DMS 273 treated with DMSO at 0.1 percent for 48 hours (cell line): Measurements from ENCODE around the gene KCTD5.
"Not testable (repeated sequence)": the region's sequence is repeated elsewhere in the genome, so short reads cannot be mapped to it uniquely, and the experiment has no call there.

Experiments used
- DNase-seq: peaks from one replicate; lab custom pipeline; 2025; lab: John Stamatoyannopoulos, UW

The KCTD5 gene, protein sequence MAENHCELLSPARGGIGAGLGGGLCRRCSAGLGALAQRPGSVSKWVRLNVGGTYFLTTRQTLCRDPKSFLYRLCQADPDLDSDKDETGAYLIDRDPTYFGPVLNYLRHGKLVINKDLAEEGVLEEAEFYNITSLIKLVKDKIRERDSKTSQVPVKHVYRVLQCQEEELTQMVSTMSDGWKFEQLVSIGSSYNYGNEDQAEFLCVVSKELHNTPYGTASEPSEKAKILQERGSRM

DNA sequence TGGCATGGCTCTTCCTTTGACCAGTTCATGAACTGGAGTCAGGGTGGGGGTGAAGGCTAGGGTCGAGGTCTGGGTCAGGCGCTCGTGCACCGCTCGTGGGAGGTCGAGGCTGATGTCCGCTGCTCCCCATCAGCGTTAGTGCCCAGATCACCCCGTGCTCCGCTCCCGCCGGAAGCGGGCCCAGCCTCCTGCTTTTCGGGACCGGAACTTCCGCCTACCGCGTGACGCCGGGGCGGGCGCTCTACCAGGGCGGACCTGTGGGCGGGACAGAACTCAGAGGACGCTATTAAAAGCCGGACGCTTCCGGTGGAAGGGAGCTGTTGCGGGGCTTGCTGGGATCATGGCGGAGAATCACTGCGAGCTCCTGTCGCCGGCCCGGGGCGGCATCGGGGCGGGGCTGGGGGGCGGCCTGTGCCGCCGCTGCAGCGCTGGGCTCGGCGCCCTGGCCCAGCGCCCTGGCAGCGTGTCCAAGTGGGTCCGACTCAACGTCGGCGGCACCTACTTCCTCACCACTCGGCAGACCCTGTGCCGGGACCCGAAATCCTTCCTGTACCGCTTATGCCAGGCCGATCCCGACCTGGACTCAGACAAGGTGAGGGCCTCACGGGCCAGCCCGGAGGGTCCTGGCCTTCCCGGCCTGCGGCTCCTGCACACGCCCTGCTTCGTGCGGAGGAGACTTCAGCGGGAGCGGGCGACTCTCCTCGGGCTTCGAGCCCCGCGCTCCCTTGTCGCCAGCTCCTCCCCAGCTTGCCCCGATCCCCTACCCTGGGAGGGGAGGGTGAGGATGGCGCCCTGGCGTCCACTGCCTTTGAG lies at the start of gene KCTD5:
Gene KCTD5 (plus strand): TSS at position 315 of the 813 bp plus-strand sequence. CDS start 26 bp downstream, at position 341.
- DNase-seq: peak; percentile 84

DNA sequence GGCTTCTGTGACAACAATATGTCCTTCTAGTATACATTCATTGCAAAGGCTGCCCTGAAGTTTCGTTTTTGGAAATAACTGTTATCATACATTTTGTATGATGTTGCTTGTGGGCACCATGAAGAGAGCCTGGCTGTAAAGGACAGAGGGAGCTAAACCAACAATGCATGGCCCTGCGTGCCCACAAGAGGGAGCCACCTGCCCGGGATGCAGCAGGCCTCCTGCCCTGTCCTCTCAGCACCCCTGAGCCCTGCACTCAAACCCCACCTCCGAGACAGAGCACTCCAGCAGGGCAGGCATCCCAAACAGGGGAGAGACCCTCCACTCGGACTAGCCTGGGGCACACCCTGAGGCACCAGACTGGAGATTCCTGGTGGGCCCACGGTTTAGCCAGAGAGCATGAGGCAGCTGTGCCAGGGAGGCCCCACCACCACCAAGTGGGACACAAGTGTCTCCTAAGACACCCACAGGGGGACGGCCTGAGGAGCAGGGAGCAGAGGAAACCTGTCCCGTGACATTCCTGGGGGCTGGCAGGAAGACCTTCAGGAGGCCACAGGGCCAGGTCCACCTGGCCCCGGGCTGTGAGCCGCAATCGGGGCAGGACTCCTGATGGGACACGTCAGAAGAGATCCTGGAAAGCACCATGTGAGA lies 43.1 kb upstream of the KCTD5 start:
- not testable (repeated sequence) for DNase-seq

DNA sequence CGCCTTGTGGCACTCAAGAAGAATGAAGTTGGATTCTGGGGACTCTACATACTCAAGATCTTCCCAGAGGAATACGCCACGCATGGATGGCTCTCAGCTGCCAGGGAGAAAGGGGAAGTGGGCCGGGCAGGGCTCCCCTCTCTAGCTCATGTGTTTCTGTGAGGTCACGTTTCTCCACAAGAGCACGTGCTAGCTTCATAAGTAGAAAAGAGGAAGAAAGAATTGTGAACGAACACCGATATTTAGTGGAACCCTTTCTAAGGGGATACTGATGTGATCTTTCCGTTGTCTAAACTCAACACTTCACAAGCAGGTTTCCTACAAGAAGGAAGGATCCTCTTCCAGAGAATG lies 42.6 kb upstream of the KCTD5 start:
- not testable (repeated sequence) for DNase-seq

DNA sequence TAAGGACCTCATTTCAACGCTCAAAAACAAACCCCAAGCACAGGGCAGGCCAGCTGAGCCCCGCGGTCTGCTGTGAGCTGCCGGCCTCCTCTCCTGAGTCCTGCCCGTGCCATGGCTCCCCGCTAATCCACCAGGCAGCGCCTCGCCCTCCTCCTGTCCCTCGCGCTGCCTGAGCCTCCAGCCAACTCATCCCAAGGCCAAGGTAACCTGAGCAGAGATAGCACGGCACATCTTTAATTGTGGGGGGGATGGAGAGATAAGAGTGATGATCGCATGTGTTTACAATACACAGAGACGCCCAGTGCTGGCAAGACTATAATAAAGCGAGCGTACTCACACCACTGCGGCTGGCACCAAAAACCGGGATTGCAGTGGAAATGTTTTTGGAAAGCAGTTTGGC lies 39.8 kb upstream of the KCTD5 start:
- not testable (repeated sequence) for DNase-seq

DNA sequence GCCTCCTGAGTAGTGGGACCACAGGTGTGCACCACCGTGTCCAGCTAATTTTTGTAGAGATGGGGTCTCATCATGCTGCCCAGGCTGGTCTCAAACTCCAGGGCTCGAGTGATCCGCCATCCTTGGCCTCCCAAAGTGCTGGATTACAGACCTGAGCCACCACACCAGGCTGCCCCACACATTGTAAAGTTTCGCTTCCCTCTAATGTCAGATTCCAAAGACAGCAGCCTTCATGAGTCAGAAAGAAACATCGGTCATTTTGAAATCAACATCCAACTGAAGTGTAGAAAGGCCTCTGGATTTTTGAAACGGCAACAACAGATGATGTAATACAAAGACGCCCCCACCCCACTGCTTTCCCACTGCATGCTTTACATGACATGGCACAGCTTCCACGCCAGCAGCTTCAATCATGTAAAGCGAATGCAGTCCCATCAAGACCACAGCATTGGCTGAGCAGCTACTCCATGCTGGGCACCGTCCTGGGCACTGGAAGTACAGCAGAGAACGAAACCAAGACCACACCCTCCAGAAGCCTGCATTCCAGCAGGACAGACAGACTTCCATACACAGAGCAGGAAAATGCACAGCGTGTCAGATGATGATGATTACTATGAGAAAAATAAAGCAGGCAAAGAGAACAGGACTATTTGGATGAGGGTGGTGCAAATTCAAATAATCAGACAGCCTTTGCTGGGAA lies 37.4 kb upstream of the KCTD5 start:
- DNase-seq: not testable (repeated sequence)

DNA sequence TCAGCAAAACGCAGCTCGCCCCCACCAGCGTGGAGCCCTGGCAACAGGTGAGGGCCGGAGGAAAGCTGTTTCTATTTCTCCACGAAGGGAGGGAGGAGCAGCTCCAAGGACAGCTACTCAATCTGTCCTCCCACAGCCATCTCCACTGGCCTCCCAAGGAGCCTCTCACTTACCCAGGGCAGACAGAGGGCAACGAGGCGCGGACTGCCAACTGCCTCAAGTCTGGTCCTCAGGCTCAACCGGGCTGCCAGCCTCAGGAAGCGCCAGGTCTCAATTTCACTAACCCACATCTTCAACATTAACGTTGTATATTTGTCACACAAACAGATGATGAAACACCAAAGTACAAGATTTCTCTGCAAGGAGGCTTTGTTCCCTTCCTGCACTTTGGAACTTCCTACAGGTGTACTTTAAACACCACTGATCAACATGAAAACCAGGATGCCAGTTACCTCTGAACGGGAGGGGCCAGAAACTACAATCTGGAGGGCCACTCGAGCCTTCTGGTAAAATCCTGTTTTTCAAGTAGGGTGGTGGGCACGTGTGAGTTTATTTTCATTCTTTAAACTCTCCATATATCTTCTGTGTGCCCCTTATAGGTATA lies 31.0 kb upstream of the KCTD5 start:
- not testable (repeated sequence) for DNase-seq

DNA sequence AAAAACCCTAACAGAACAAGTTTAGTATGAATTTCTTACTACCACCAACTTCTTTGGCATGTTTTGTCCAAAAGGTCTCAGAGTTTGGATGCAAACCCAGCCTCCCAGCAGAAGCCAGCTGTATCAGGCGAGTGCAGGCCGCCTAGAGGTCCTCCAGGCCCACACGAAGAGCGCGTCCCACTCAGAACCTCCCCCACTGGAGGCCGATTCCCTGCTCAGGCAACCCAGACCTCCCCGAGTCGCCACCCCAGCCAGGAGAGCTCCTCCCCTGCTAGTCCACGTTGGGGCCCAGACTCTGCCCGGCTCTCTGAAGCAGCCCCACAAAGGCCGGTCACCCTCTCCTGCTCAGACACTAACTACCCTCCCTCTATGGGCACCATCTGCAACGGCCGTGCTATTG lies 28.4 kb upstream of the KCTD5 start:
- DNase-seq: not testable (repeated sequence)

DNA sequence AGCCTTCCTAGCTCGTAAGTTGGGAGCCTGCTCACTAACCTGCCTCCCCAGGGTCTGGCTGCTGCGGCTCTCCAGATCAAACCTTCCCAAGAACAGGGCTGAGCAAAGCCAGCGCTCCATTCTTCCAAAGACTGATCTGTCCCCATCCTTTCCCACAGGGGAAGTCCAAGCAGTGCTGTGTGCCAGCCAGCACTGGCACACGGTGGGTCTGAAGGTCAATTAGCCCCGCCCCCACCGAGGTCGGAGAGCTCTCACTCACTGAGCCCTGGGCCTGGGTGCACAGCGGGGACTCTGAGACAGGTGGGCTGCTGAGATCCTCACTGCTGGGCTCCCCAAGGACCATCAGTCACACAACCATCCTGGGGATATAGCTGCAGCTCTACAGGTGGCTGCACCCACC lies 27.4 kb upstream of the KCTD5 start:
- DNase-seq: not testable (repeated sequence)

DNA sequence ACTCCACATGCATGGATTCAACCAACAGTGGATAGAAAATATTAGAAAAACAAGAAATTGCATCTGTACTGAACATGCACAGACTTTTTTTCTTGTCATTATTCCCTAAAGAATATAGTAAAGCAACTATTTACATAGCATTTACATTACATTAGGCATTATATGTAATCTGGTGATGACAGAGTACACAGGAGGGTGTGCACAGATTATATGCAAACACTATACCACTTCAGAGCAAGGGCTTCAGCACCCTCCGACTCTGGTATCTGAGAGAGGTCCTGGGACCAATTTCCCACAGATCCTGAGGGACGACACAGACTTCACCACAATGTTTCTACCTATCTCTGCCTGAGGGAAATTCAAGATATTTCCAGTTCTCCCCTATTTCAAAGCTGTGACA lies 25.3 kb upstream of the KCTD5 start:
- no peak for DNase-seq

DNA sequence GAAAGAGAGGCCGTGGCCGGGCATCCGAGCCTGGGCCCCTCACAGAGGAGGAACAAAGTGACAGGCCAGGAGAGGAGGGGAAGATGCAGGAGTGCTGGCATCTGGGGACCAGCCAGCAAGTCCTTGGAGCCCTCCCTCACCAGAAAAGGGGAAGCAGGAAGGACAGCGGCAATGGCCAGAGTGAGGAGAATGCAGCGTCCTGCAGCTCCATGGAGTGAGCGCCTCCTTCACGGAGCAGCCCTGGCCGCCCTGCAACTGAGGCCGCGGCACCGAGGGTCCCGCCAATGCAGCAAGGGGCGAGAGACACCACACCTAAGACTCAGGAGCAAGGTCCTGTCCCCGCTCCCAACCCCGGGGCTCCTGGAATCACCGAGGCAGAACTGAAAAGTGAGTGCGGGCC lies 24.5 kb upstream of the KCTD5 start:
- not testable (repeated sequence) for DNase-seq

DNA sequence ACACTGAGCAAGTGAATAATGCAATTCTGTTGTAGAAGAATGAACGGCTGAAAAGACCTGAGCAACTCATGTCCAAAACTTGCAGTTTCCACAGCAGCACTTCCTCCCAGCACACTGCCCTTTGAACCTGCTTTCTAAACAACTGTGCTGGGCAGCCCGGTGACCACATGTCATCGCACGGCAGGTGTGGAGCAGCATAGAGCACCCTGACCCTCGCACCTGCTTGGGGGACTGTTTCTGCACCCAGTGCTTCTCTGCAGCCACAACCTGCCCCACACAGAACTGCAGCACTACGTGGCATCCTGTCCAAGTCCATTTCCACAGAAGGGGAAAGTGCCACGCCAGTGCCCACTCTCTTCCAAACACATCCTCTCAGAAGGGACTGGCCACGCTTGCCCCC lies 22.8 kb upstream of the KCTD5 start:
- not testable (repeated sequence) for DNase-seq

DNA sequence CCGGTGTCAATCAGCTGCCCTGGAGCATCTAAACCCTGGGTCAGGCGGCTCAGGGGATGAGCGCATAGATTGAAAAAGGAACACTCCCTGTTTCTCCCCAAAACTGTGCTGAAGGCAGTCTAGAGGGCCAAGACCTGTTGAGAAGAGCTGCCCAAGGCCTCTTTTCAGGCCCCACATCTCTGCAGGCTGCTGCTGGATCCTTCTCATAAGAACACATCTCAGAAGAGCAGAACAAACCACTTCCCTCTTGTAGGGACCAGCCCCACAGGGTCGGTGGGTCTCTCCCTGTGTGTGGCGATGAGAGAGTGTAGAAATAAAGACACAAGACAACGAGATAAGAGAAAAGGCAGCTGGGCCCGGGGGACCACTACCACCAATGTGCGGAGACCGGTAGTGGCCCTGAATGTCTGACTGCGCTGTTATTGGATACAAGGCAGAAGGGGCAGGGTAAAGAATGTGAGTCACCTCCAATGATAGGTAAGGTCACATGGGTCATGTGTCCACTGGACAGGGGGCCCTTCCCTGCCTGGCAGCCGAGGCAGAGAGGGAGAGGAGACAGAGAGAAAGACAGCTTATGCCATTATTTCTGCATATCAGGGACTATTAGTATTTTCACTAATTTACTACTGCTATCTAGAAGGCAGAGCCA lies 22.2 kb upstream of the KCTD5 start:
- DNase-seq: not testable (repeated sequence)

DNA sequence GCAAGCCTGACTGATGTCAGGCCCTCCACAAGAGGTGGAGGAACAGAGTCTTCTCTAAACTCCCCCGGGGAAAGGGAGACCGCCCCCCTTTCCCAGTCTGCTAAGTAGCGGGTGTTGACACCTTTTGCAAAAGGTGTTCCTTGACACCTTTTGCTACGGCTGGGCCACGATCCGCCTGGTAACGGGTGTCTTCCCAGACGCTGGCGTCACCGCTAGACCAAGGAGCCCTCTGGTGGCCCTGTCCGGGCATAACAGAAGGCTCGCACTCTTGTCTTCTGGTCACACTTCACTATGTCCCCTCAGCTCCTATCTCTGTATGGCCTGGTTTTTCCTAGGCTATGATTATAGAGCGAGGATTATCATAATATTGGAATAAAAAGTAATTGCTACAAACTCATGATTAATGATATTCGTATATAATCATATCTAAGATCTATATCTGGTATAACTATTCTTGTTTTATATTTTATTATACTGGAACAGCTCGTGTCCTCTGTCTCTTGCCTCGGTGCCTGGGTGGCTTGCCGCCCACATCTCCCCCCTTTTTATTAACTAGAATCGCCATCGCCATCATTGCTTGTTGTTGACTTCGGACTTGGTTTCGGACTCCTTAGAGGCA lies 21.5 kb upstream of the KCTD5 start:
- not testable (repeated sequence) for DNase-seq

DNA sequence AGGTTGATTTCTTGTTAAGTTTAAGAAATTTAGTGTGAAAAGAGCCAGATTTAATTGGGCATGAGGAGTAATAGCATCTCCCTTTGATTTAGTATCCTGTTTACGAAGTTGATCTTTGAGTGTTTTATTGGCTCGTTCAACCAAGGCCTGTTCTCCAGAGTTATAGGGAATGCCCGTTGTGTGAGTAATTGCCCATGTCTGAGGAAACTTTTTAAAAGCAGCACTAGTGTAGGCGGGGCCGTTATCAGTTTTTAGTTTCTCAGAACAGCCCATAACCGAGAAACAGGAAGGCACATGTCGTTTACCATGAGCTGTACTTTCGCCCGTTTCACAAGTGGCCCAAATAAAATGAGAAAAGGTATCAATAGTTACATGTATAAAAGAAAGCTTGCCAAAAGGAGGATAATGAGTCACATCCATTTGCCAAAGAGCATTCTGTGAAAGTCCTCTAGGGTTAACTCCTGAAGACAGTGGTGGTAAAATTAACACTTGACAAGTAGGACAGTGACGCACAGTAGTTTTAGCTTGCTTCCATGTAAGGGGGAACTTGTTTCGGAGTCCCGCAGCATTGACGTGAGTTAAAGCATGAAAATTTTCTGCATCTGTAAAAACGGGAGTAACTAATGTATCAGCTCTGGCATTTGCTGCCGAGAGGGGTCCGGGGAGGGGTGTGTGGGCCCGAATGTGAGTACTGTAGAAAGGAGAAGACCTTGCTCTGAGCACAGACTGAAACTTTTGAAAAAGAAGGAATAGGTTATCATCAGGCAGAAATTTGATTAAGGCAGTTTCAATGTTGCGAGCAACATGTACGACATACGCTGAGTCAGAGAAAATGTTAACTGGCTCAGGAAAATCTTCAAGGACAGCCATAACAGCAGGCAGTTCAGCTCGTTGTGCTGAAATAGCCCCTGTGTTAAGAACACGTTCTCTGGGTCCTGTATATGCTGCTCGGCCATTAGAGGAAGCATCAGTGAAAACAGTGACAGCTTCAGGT lies 18.5 kb upstream of the KCTD5 start:
- DNase-seq: no peak

DNA sequence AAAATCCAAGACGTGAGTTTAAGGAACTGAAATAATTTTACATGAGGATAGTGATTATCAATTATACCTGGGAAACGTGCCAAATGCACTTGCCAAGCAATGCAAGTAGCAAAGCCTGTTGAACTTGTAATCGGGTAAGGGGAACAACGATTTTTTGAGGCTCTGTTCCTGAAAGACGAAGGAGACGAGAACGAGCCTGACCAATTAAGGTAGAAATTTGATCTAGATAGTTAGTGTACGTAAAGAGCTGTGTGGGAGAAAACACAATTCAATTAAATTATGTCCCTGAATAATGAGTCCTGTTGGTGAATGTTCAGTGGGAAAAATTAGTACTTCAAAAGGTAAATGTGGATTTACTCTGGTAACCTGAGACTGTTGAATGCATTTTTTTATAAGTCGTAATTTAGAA lies 17.7 kb upstream of the KCTD5 start:
- DNase-seq: no peak

DNA sequence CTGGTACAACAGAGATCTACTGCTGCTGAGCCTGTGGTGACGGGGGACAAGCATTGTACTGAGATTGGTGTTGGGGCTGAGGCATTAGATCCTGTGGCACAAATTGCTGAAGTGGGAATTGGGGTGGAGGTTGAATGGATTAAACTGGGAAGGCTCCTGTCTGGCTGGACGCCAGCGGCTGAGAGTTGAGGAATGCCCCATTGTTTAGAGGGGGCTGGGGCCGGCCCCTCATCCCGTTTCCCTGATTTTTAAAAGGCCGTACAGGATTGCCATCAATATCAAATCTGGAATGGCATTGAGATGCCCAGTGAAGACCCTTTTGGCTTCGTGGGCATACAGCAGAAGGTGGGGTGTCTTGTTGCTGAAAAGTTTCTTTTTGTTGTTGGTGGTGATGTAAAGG lies 15.7 kb upstream of the KCTD5 start:
- DNase-seq: not testable (repeated sequence)

DNA sequence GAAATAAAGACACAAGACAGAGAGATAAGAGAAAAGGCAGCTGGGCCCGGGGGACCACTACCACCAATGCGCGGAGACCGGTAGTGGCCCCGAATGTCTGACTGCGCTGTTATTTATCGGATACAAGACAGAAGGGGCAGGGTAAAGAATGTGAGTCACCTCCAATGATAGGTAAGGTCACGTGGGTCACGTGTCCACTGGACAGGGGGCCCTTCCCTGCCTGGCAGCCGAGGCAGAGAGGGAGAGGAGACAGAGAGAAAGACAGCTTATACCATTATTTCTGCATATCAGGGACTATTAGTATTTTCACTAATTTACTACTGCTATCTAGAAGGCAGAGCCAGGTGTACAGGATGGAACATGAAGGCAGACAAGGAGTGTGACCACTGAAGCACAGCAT lies 12.7 kb upstream of the KCTD5 start:
- not testable (repeated sequence) for DNase-seq

DNA sequence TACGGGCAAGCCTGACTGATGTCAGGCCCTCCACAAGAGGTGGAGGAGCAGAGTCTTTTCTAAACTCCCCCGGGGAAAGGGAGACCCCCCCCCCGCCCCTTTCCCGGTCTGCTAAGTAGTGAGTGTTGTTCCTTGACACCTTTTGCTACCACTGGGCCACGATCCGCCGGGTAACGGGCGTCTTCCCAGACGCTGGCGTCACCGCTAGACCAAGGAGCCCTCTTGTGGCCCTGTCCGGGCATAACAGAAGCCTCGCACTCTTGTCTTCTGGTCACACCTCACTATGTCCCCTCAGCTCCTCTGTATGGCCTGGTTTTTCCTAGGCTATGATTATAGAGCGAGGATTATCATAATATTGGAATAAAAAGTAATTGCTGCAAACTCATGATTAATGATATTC lies 12.3 kb upstream of the KCTD5 start:
- DNase-seq: not testable (repeated sequence)

DNA sequence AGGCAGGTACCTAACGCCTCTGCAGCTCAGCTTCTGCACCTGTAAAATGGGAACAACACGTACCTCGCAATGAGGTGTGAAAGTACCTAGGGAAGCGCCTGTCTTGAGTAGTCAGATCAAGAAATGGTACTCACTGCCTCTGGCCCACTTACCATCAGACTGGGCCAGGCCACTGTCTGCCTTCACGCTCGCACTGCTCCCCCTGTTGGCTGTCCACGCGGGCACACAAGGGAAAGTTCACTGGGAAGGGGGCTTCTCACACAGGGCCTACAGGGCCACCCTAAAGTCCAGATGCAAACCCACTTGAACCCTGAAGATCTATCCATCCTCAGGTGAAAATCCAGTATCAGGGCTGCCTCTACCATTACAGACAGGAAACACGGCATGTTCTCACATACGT lies 11.1 kb upstream of the KCTD5 start:
- DNase-seq: not testable (repeated sequence)

DNA sequence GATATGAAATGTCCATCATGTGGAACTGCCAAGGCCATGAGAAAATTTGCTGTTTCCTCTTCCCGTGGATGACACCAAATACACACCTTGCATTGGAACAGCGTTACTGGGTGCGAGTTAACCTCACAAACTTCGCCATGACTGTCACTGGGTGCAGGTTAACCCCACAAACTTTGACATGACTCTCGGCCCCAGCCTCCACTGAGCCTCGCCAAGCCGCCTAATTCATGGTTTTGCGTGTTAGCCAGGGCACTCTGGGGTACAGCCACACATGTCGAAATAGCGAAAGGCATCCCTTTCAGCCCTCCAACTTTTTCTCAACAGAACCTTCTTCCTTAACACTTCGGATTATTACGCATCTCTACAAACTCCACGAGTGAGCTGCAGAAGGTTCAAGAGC lies 10.6 kb upstream of the KCTD5 start:
- no peak for DNase-seq
